Measurements from ENCODE around the gene STAC2.
A peak's percentile ranks its signal among the peaks of the same experiment; 100 is the strongest.
"Not testable (repeated sequence)": the region's sequence is repeated elsewhere in the genome, so short reads cannot be mapped to it uniquely, and the experiment has no call there.

STAC2 gene

DNA sequence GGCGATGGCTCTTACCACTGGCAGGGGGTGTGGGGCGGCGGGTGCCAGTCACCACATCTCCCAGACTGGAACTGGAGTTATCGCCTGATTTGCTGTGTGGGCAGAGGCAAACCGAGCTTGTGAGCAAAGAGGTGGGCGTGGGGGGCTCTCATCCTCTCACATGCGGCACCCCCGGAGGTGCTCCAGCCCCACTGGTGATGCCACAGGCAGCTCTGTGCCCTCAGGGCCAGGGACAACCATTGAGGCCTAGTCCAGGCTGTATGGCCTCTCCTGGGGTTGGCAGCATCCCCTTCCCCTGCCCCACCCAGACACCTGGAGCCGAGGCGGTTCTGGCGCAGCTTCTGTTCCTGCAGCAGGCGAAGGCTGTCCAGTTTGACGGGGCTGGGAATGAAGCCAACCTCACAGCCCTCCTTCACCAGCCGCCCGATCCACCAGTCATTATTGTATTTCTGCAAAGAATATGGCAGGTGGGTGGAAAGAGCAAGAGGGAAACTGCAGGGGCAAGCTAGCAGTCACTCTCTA lies 39.2 kb downstream of the STAC2 start:
- DNase-seq = no peak

DNA sequence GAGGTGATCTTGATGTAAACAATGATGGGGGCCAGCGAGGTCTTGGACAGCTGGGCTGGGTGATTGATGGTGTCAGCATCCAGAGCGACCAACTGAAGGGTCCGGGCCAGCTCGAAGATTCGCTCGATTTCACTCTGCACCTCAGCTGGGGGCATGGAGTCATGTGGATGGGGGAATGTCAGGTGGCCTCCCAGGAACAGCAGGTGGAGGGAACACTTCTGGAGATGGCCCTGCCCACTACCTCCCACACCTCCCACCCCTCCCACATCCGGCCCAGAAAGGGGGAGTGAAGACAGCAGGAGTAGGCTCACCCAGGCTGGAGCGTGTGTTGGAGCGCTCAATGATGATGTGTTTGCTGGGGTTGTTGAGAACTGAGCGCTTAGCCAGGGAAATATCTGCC lies 42.0 kb downstream of the STAC2 start:
- no peak for DNase-seq

DNA sequence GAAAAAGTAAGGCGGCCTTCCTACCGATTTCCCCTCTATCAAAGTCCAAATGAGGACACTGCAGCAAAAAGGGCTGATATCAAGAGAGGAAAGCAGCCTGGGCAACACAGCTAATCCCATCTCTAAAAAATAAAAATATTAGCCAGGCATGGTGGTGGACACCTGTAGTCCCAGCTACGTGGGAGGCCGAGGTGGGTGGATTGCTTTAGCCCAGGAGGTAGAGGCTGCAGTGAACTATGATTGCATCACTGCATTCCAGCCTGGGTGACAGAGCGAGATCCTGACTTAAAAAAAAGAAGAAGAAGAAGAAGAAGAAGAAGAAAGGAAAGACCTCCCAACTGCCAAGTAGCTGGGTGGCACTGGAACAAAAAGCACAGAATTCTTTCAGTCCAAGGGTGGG lies 42.7 kb downstream of the STAC2 start:
- DNase-seq = no peak

DNA sequence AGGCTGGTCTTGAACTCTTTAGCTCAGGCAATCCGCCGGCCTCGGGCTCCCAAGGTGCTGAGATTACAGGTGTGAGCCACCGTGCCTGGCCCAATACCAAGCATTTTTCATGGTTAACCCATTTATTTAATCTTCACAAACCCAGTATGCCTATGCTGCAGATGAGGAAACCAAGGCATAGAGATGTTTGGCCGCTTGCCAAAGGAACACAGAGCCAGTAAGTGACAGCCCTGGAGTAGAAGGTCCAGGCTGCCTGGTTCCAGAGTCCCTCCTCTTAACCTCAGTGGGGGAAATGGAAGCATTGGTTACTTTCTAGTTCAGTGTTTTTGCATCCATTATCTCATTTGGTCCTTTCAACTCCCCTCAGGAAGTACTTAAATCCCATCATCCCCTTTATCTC lies 44.4 kb downstream of the STAC2 start:
- DNase-seq = no peak

DNA sequence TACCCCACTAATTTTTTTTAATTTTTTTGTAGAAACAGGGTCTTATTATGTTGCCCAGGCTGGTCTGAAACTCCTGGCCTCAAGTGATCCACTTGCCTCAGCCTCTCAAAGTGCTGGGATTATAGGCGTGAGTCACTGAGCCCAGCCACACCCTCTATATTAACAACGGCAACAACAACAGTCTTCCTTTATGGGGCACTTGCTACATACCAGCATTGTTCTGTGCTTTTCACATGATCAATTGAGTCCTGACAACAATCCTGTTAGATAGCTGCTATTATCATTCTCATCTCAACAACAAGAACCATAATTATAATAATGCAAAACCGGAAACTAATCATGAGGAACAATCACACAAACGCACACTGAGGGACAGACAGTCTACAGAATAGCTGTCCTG lies 47.2 kb downstream of the STAC2 start:
- DNase-seq = no peak

DNA sequence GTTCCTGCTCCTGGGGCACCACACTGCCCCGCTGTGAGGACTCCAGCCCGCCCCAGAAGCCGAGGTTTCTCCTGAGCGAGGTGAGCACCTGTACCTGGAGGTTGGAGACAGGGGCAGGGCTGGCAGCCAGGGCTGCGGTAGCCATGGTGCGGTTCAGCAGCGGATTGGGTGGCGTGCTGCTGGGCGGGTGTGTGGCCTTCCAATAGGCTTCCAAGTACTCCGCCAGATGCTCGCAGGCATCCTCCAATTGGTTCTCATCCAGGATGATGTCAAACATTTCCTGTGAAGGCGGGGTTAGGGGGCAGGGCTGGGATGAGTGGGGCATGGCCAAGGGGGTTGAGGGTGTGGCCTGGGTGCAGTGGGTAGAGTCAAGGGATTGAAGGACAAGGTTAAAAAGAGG lies 48.5 kb downstream of the STAC2 start:
- DNase-seq = no peak

DNA sequence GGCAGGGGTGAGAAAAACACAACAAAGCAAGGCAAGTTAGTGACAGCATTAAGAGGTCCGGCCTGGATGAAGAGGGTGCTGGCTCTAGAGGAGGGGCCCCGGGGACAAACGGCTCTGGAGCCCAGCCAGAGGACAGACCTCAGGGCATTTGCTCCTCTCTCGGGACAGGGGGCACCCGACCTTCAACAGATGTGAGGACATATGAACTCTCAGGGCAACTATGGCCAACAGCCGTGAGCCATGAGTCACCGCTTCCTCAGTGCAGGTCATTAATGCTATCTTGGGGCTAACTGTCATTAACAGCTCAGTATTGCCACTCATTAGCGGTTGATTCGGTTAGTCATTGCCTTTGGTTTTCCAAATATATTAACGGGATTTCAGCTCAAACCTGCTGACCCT lies 50.1 kb downstream of the STAC2 start:
- no peak for DNase-seq

DNA sequence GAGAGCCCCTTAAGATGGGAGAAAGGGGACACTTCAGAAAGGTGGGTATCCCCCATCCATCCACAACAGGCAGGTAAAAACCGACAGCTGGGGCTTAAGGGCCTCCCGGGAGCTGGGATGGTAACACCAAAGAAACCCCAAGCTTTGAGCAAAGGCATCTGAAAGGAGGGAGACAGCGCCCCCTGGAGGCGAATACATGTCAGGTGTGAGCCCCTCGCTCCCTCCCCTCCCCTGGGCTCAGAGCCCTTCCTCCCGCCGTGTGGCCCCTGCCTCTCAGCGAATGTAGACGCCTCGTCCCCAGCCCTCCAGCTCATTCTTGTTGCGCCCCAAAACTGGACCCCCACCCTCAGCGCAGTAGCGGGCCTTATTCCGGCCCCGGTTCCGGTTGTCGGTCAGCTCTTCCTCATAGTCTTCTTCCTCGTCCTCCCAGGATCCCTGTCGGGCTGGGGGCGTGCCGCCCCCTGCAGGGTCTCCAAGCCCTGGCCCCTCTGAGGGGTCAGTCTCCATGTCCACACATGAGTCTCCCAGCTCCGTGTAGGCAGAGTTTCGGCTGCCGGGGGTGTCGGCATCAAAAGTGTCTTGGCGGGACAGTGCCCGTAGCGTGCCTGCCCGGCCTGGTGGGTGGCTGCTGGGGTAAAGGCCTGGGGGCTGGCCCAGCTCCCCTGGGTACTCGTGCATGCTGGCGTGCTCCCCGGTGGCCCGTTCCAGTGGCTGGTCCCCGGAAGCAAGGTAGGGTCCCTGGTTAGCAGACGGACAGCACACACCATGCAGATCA lies 50.6 kb downstream of the STAC2 start:
- peak; percentile 80 for DNase-seq

DNA sequence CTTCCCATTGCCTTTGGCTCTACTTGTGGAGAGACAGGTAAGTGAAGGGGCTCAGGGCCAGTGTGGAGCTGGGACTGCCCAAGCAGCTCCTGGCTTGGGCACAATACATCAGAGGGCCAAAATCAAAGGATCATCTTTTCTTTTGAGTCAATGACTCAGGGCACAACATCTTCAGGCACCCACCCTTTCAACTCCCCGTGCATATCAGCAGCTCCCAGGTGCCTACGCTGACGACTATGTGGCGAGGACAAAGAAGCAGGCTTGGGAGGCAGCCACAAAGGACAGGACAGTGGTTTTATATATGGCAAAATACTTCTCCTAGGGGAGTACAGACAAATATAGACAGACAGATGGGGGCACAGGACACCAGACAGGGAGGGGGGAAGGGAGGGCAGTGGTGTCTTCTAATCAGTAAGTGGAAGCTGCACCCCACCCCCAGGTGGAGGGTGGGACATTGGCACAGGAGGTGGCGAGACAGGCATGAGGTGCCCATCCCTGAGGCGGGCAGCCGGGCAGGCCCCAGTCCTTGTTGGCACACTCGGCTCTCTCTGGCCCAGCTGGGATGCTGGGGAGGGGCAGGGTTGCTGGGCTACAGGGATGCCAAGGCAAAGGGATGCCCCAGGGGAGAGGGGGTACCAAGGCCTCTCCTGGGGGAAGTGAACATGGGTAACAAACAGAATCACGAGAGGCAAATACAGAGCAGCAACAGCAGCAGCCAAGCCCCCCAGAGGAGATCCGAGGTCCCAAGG lies 52.0 kb downstream of the STAC2 start:
- no peak for DNase-seq

DNA sequence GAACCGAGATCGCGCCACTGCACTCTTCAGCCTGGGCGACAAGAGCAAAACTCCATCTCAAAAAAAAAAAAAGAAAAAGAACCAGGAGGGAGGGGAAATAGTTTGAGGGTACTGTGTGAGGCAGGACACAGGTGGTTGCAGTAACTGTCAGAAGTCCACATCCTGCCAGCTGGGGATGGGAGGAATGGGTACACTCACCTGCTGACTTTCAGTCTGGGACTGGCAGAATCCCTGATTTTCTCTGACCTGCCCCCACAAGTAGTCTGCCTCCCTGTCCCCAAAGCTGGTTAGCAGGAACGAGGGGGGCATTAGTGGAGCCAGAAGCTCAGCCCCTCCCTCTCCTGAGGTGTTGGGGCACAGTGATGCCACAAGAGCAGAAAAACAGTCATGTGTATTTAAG lies 52.7 kb downstream of the STAC2 start:
- no peak for DNase-seq

DNA sequence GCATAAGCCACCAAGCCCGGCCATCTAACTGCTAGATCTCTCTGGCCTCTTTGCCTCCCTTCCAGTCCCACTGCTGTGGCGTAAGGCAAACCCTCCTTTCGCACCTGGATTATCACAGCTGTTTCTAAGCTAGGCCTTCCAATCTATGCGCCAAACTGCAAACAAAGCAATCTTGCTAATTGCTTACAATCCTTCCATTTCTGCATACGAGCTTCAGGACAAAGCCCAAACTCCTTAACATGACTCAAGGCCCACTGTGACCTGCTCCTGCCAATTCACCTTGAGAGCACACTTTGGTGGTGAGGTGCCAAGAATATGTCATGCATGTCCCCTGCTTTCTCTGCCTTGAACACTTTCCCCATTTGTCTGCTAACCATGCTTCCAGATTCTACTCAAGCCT lies 53.8 kb downstream of the STAC2 start:
- no peak for DNase-seq

DNA sequence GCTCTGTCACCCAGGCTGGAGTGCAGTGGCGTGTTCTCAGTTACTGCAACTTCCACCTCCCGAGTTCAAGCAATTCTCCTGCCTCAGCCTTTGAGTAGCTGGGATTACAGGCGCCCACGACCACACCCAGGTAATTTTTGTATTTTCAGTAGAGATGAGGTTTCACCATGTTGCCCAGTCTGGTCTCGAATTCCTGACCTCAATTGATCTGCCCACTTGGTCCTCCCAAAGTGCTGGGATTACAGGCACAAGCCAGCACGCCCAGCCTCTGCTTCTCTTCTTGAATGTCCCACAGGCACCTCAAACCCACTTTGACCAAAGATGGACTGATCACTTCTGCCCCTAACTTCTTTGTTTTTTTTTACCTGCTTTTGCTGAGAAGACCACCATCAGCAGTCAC lies 55.2 kb downstream of the STAC2 start:
- DNase-seq = no peak

DNA sequence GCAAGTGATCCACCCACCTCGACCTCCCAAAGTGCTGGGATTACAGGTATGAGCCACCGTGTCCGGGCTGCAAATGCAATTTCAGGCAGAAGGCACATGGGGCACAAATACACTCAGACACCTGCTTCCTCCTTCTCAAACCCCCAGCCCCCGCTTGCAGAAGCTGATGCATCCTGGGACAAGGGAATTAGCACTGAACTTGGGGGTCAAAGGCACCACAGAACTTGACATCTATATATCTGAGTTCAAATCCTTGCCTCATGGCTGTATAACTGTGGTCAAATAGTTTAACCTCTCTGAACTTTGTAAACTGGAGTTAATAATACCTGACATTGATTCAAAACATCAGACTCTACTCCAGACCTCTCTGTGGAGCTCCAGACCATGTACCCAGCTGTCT lies 55.6 kb downstream of the STAC2 start:
- DNase-seq = no peak

DNA sequence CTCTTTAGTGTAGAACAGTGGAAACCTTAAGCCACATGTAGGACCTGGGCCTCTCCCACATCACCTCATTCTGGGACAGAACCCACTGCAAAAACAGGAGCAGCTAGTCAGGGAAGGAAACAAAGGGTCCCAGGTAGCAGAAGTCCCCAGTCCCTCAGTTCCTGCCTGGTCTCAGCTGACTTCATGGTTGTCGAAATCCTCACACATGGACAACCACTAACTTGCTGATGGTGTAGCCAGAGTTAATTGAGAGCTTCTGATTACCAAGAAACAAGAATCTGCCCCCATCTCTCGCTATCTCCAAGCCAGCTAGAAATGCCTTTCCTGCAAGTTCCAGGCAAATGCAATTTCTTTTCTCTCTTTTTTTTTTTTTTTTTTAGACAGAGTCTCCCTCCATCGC lies 56.2 kb downstream of the STAC2 start:
- no peak for DNase-seq

DNA sequence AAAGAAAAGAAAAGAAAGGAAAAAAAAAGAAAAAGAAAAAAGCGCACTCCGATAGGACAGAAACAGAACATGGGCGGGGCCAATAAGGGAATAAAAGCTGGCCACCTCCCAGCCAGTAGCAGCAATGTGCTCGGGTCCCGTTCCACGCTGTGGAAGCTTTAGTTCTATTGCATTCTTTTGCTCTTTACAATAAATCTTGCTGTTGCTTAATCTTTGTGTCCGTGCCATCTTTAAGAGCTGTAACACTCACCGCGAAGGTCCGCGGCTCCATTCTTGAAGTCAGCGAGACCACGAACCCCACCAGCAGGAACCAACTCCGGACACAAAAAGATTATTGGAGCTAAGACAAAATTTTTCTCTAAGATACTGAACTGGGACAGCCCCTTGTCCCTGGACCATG lies 56.6 kb downstream of the STAC2 start:
- no peak for DNase-seq

DNA sequence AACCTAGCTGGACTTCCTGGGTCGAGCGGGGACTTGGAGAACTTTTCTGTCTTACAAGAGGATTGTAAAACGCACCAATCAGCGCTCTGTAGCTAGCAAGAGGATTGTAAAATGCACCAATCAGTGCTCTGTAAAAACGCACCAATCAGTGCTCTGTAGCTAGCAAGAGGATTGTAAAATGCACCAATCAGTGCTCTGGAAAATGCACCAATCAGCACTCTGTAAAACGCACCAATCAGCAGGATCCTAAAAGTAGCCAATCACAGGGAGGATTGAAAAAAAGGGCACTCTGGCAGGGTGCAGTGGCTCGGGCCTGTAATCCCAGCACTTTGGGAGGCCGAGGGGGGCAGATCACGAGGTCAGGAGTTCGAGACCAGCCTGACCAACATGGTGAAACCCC lies 57.2 kb downstream of the STAC2 start:
- DNase-seq = not testable (repeated sequence)

DNA sequence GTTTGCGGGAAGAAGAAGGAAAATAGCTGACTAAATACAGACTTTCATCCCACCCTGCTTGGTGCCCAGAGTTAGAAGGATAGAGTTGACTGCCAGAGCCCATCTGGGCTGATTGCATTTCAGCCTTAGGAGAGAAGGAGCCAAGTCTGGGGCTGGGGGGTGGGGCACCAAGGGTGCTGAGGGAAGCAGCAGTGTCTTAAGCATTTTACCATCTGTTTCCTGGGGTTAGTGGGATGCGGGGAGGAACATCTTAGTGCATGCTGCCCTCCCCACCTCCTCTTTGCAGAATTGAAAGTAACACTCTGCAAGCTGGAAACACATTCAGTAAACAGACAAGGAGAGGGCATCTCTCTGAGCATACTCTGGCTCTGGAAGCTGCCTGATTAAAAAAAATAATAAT lies 58.3 kb downstream of the STAC2 start:
- DNase-seq = no peak

DNA sequence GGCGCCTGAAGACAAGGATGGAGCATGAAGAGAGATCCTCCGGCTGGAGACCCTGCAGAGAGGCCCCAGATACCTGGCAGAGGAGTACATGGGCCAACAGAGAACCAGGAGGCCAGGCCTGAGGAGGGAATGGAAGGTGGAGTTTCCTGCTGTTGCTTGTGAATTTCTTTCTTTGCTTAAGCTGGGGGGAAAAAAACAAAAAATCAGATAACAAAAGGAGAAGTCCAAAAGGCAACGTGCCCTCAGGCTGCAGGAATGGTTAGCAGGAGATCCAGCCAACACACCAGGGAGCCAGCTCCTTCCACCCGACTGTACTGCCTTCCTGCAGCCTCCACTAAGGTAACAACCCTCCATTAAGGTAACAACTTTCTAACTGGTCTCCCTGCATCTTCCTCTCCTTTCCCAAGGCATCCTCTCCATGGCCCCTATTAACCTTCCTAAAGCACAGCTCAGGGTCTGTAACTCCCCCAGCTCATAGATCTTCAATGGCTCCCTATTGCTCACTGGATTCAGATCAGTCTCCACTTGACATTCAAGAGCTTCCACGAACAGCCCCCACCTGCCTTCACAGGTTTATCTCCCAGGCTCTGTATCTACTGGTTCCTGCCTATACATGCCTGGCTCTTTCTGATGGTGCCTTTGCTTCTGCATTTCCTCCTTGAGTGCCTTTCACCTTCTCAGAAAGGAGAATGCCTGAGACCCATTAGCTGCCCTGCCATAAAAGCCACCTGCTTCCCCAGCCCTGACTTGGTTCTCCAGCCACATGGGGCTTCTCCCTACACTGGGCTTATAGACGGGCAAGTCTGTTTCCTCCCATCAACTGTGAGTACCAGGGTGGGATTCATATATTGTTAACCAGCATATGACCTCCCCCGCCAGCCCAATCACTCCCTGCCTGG lies 59.1 kb downstream of the STAC2 start:
- no peak for DNase-seq

DNA sequence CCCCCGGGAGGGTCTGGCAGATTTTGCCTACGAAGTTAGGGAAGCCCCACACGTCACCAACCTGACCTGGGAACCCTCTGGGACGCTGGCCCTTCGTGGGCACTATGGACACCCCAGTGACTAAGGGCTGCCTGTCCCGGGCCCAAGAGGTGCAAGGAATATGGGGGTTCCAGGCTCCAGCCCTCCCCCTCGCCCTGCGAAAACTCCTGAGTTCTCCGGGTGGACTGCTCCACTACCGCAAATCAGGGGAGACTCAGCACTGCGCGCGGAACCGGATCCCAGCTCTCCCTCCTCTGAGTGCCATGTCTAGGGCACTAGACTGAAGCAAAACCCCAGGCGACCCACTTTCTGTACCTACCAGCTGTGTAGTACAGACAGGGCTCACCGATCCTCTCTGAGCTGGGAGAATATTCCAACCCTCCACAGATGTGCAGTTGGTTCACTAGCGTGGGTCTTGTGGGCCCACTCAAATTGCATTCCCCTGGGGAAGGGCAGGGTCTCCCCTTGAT lies 59.9 kb downstream of the STAC2 start, which contains the start of gene ARL5C:
ARL5C (minus strand) TSS at position 321 of the 509 bp plus-strand sequence. CDS start 401 bp downstream, outside the sequence.
- DNase-seq = no peak

DNA sequence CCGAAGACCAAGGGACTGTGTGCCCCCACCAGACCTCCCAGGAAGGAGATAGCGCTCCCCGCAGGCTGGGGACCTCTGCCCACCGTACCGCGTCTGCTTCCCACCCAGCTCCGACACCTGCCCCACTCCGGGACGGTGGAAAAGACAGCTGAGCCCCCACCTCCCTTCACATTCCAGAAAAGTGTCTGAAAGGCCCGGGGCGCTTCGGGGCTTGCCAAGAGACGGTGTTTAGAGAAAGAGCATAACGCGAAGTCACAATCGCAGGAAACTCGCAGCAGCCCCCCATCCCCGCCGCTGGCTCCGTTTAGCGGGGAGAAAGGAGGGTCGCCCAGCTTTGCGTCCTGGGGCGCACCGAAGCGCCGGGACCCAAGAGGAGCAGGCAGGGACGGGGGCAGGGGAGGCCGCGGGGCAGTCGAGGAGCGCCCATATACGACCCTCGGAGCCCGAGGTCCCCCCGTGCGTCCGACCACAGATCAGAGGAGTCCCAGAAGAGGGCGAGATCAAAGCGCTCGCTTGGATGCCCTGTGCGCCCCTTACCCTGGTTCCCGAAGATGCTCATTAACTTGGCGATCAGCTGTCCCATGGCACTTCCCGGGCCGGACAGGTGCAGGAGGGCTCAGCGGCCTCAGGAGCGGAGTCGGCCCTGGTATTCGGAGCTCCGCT lies 60.4 kb downstream of the STAC2 start:
- DNase-seq = no peak

DNA sequence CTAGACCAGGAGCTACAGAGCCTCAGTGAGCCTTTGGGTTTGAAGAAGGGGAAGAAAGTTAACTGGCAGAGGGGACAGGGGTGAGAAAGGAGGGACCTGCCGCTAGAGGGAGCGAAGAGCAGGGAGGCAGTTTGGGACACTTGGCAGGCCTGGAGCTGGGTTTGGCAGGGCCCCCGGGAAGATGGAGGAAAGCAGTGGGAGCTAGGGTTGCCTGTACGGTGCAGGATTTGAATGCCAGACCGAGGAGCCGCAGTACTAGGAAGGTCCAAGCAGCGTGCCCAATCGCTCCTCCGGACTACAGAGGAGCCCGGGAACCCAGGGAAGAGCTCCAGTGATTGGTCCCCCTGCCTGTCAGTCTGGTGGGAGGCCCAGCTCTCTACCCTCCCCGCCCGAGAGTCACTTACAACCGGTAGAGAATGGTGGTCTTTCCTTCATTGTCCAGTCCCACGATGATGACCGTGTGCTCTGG lies 61.0 kb downstream of the STAC2 start:
- DNase-seq = peak; percentile 67

DNA sequence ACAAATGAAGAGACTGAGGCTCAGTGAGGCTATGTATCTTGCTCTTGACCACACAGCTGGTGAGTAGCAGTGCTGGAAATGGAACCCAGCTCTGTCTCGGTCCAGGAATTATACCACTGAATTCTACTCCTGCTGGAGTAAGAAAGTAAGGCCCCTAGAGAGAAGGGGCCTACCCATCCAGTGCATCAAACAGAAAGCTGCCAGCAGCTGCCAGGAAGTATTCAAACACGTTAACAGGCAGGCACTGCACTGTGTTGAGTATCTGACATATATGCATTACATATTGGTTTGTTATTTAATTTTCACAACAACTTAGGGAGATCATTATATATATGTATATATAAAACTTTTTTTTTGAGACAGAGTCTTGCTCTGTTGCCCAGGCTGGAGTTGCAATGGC lies 63.8 kb downstream of the STAC2 start:
- no peak for DNase-seq
